DOHH2 (cell line): ENCODE measurements around the gene CDK17.
"Not testable (repeated sequence)": the region's sequence is repeated elsewhere in the genome, so short reads cannot be mapped to it uniquely, and the experiment has no call there.

Source experiments
- H3F3A ChIP-seq: fragments of 200-600 bp; sonication (generic), shearing (Covaris generic); 2 replicates; pipeline ENCODE4 v1.6.0; 2016; ENCODE audit warnings: antibody characterized with exemption, mild to moderate bottlenecking; ENCODE audit not compliant: control insufficient read depth, insufficient read depth
- H3K27ac ChIP-seq: fragments of 200-600 bp; sonication (generic); 2 replicates; pipeline ENCODE4 v1.5.1; 2014; ENCODE audit warnings: low read depth, mild to moderate bottlenecking, low read length, moderate library complexity
- H3K27me3 ChIP-seq: fragments of 200-600 bp; sonication (generic); 2 replicates; pipeline ENCODE4 v1.6.1; 2014; ENCODE audit warnings: mild to moderate bottlenecking, low read length, mixed read lengths; ENCODE audit not compliant: control insufficient read depth
- H3K36me3 ChIP-seq: fragments of 200-600 bp; sonication (generic); 2 replicates; pipeline ENCODE4 v1.6.1; 2014; ENCODE audit warnings: mild to moderate bottlenecking, low read length, moderate library complexity, mixed read lengths; ENCODE audit not compliant: control insufficient read depth
- H3K4me1 ChIP-seq: fragments of 200-600 bp; sonication (generic); 2 replicates; pipeline ENCODE4 v1.6.1; 2014; ENCODE audit warnings: mild to moderate bottlenecking, low read length, mixed read lengths; ENCODE audit not compliant: control insufficient read depth
- H3K4me2 ChIP-seq: fragments of 200-600 bp; sonication (generic); 2 replicates; pipeline ENCODE4 v1.6.0; 2014; ENCODE audit warnings: mild to moderate bottlenecking, low read length, moderate library complexity
- H3K4me3 ChIP-seq: fragments of 200-600 bp; sonication (generic); 2 replicates; pipeline ENCODE4 v1.5.1; 2014; ENCODE audit warnings: mild to moderate bottlenecking, low read length, mixed read lengths
- H3K79me2 ChIP-seq: fragments of 200-600 bp; sonication (generic); 2 replicates; pipeline ENCODE4 v1.6.1; 2014; ENCODE audit warnings: mild to moderate bottlenecking, low read length, mixed read lengths; ENCODE audit not compliant: control insufficient read depth
- H3K9me2 ChIP-seq: fragments of 200-600 bp; sonication (generic); replicated peaks from 2 replicates; pipeline ENCODE4 v1.6.1; 2014; ENCODE audit warnings: mild to moderate bottlenecking, low read length, mixed read lengths; ENCODE audit not compliant: control insufficient read depth
- H3K9me3 ChIP-seq: fragments of 200-600 bp; sonication (generic); 2 replicates; pipeline ENCODE4 v1.6.1; 2014; ENCODE audit warnings: antibody characterized with exemption, low read length, mixed read lengths; ENCODE audit not compliant: control insufficient read depth, insufficient read depth
- H4K20me1 ChIP-seq: fragments of 200-600 bp; sonication (generic); 2 replicates; pipeline ENCODE4 v1.6.0; 2014; ENCODE audit warnings: low read depth, mild to moderate bottlenecking, antibody characterized with exemption, low read length, moderate library complexity; ENCODE audit not compliant: control insufficient read depth, insufficient read depth
- CTCF ChIP-seq: fragments of 200-600 bp; sonication (generic); IDR thresholded peaks from one replicate; pipeline ENCODE4 v1.5.1; 2014; ENCODE audit warnings: antibody characterized with exemption, mild to moderate bottlenecking, low read depth, low read length; ENCODE audit not compliant: poor library complexity, severe bottlenecking
- EZH2phosphoT487 ChIP-seq: fragments of 200-600 bp; sonication (generic); IDR thresholded peaks from 2 replicates; pipeline ENCODE4 v1.6.1; 2017; ENCODE audit warnings: borderline replicate concordance, mild to moderate bottlenecking, antibody characterized with exemption, low read length, moderate library complexity, mixed read lengths

CDK17 gene

GRCh38 chr12:96352161-96352835, 47.9 kb downstream of the CDK17 start:
- no peak for TF ChIP-seq EZH2phosphoT487
- TF ChIP-seq CTCF: no peak
- H3K4me2 ChIP-seq: peak overlapping the region; percentile 13; the same call in 1 of the 2 replicates
- H3K9me3 ChIP-seq: no peaks in the 10 kb centered on the region
- H4K20me1 ChIP-seq: peaks cover 2% of the 10 kb centered on the region; the same call in 1 of the 2 replicates
- peaks cover 99% of the 10 kb centered on the region for H3K79me2 ChIP-seq
- peaks cover 11% of the 10 kb centered on the region; the same call in 1 of the 2 replicates for H3F3A ChIP-seq
- H3K4me3 ChIP-seq: no peak overlapping the region
- no peak overlapping the region for H3K27ac ChIP-seq
- H3K4me1 ChIP-seq: peaks cover 74% of the 10 kb centered on the region
- no peaks in the 10 kb centered on the region for H3K9me2 ChIP-seq
- no peaks in the 10 kb centered on the region for H3K36me3 ChIP-seq
- no peaks in the 10 kb centered on the region for H3K27me3 ChIP-seq

- H4K20me1 ChIP-seq: 0 out of 2 replicates have a peak, but pooled peaks cover 2% of the 10 kb centered on the region
- no peak overlapping the region for H3K4me3 ChIP-seq
- H3K4me1 ChIP-seq: peaks cover 72% of the 10 kb centered on the region
- H3K9me3 ChIP-seq: 0 out of 2 replicates have a peak, but pooled peaks cover under 1% of the 10 kb centered on the region
- TF ChIP-seq EZH2phosphoT487: no peak
- TF ChIP-seq CTCF: no peak
- no peaks in the 10 kb centered on the region for H3K9me2 ChIP-seq
- no peak overlapping the region for H3K27ac ChIP-seq
- H3F3A ChIP-seq: peaks cover 11% of the 10 kb centered on the region; the same call in 1 of the 2 replicates
- no peak overlapping the region for H3K4me2 ChIP-seq
- H3K27me3 ChIP-seq: no peaks in the 10 kb centered on the region
- no peaks in the 10 kb centered on the region for H3K36me3 ChIP-seq
- H3K79me2 ChIP-seq: peaks cover 98% of the 10 kb centered on the region
Measured at GRCh38 chr12:96350982-96351381, 49.3 kb downstream of the CDK17 start.

- H3F3A ChIP-seq: peaks cover 7% of the 10 kb centered on the region; the same call in 1 of the 2 replicates
- peaks cover 98% of the 10 kb centered on the region for H3K79me2 ChIP-seq
- H3K9me2 ChIP-seq: no peaks in the 10 kb centered on the region
- peak overlapping the region; percentile 62 for H3K27ac ChIP-seq
- peak overlapping the region; percentile 58 for H3K4me2 ChIP-seq
- peaks cover 22% of the 10 kb centered on the region for H3K36me3 ChIP-seq
- no peaks in the 10 kb centered on the region for H3K27me3 ChIP-seq
- peaks cover 63% of the 10 kb centered on the region for H3K4me1 ChIP-seq
- TF ChIP-seq CTCF: no peak
- peaks cover 16% of the 10 kb centered on the region for H3K9me3 ChIP-seq
- no peaks in the 10 kb centered on the region for H4K20me1 ChIP-seq
- peak overlapping the region; percentile 58 for H3K4me3 ChIP-seq
Measured at GRCh38 chr12:96347130-96347699, 53.0 kb downstream of the CDK17 start.

- peaks cover 16% of the 10 kb centered on the region for H3K9me3 ChIP-seq
- H3F3A ChIP-seq, H3K27me3 ChIP-seq, H4K20me1 ChIP-seq, H3K9me2 ChIP-seq: not testable (repeated sequence)
- H3K4me3 ChIP-seq: peak overlapping the region; percentile 58
- H3K4me1 ChIP-seq: peaks cover 61% of the 10 kb centered on the region
- peak overlapping the region; percentile 62 for H3K27ac ChIP-seq
- H3K4me2 ChIP-seq: peak overlapping the region; percentile 52
- peaks cover 24% of the 10 kb centered on the region for H3K36me3 ChIP-seq
- H3K79me2 ChIP-seq: peaks cover 98% of the 10 kb centered on the region
Measured at GRCh38 chr12:96346716-96347115, 53.5 kb downstream of the CDK17 start.
